Right lobe of liver (tissue), 6 donors: Measurements from ENCODE around the gene IMPDH1. TPM values are rescaled to one million over a fixed set of nuclear protein-coding genes. Genes with fewer than 3 reads are reported as not detected.

Experiments
- ATAC-seq, 4 donors: fragments of 200-7000 bp; cut with Tn5 transposase; one replicate each; pipeline ENCODE4 v1.9.1; 2020; ENCODE audit warnings: mild to moderate bottlenecking in 4 of 4, moderate library complexity in 4 of 4
- DNase-seq, 3 donors: peaks; one replicate each; pipeline ENCODE4 v3.0.0-alpha.2; 2020
- H3K27ac ChIP-seq, 3 donors: fragments of 200-600 bp; one replicate each; pipeline ENCODE4 v1.8.0; 2022
- H3K27me3 ChIP-seq, 2 donors: fragments of 200-600 bp; one replicate each; pipeline ENCODE4 v1.8.0; 2022
- H3K36me3 ChIP-seq, 4 donors: fragments of 200-600 bp; sonication (generic) in 1 of 4; one replicate each; pipeline versions ENCODE4 v1.5.1 to v1.8.0; 2017 to 2022; ENCODE audit warnings: control low read depth in 1 of 4
- H3K4me1 ChIP-seq, 4 donors: fragments of 200-600 bp; sonication (generic) in 1 of 4; one replicate each; pipeline versions ENCODE4 v1.5.1 to v1.8.0; 2017 to 2022; ENCODE audit warnings: control low read depth in 1 of 4
- H3K4me3 ChIP-seq, 3 donors: fragments of 200-600 bp; one replicate each; pipeline ENCODE4 v1.8.0; 2022
- H3K9me3 ChIP-seq, 4 donors: fragments of 200-600 bp; sonication (generic) in 1 of 4; one replicate each; pipeline versions ENCODE4 v1.5.1 to v1.8.0; 2017 to 2022; ENCODE audit warnings: control low read depth in 1 of 4
- CTCF ChIP-seq, 4 donors: fragments of 200-600 bp in 3 of 4; fragments of 450-650 bp in 1 of 4; IDR thresholded peaks; one replicate each; pipeline versions ENCODE4 v1.5.1 to v1.8.0; 2016 to 2022; ENCODE audit warnings: antibody characterized with exemption in 4 of 4, mild to moderate bottlenecking in 2 of 4
- POLR2A ChIP-seq: fragments of 450-650 bp; IDR thresholded peaks from one replicate; pipeline ENCODE4 v1.6.1; 2017; ENCODE audit warnings: antibody characterized with exemption, mild to moderate bottlenecking
- WGBS: methylation state at CpG from one replicate; pipeline ENCODE4 v1.1.6; 2018; ENCODE audit warnings: low coverage, low lambda C conversion rate; ENCODE audit not compliant: insufficient coverage; ENCODE audit errors: missing lambda C conversion rate; 5-methylcytosine and 5-hydroxymethylcytosine counted together
- intact Hi-C, 2 donors: fragments of 100-400 bp; cut with DNase I; formaldehyde crosslinking; loops; one replicate each; pipeline versions ENCODE4 v1.11.2 to v1.14.1; 2022
- total RNA-seq, 6 experiments: library from RNA; depleted of rRNA in 2 of 6; stranded (reverse); fragments of >200 nt in 2 of 6; fragmentation: NEBNext Ultra II Directional in 3 of 6; extraction: Animal tissue kit (Norgen Biotek cat#: 25700) in 3 of 6; gene quantifications; one replicate each; pipeline versions ENCODE4 v1.1.0 to v1.2.4, GENCODE V29; 2016 to 2023
- donor health status: DM: no; HTN: yes; CAD: no.
- donor health status: DM: no; HTN: no; CAD: no.
- donor health status: DM: no; HTN: no; CAD: no.
- donor health status: DM: no; HTN: yes; CAD: no.
- donor health status: DM: no; HTN: yes; CAD: no.

Gene IMPDH1
- total RNA-seq, 6 experiments from 2014 or later, result 3.0 to 9.8 (median 5.5) TPM

GRCh38 chr7:128393526-128394330 is 16.1 kb downstream of the IMPDH1 start:
- Histone ChIP-seq H3K4me1 (no peaks in the 10 kb centered on the region), H3K27ac (no peak overlapping the region), H3K36me3 (peaks cover 0 to 12% (median 0%) of the 10 kb centered on the region in 4 donors), H3K27me3 (no peaks in the 10 kb centered on the region), H3K4me3 (no peak overlapping the region), H3K9me3 (no peaks in the 10 kb centered on the region)
- TF ChIP-seq CTCF (IDR thresholded peaks at IDR 0.05) (no peak), POLR2A (no peak)
- intact Hi-C loops, result no loop called here
- 71% methylated on average over 5 of the region's 23 CpGs for WGBS
- no peak for DNase-seq
- no peak for ATAC-seq

- H3K9me3 ChIP-seq, result no peaks in the 10 kb centered on the region
- ATAC-seq (no peak), DNase-seq (no peak)
- H3K27me3 ChIP-seq, result no peaks in the 10 kb centered on the region
- no peak overlapping the region for H3K4me3 ChIP-seq
- H3K4me1 ChIP-seq, result no peaks in the 10 kb centered on the region
- WGBS, result no CpG with 5 or more reads among the region's 18 CpGs
- no peak for TF ChIP-seq CTCF (IDR thresholded peaks at IDR 0.05)
- TF ChIP-seq POLR2A, result no peak
- peaks cover 0 to 5% (median 0%) of the 10 kb centered on the region in 4 donors for H3K36me3 ChIP-seq
- H3K27ac ChIP-seq, result no peak overlapping the region
- intact Hi-C loops, result no loop called here
These were observed 17.1 kb downstream of the IMPDH1 start for GRCh38 chr7:128392446-128393327.

DNA sequence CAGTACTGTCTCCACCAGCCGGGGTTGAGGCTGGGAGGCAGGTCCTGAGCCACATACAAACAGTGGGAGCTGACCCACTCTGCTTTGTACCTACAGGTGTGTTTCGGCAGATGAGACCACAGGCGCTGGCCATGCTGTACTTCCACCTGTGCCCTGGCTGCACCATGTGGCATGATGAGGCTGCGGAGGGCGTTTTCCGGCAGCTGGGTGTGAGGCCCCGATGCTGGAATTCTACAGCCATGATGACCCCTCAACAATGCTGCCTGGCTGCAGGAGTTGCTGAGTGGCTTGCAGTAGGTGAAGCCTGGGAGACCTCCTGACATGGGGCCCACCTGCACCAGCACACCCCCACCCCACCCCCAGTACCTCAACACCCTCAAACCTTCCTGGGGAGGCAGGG is 18.0 kb downstream of the IMPDH1 start:
- WGBS, result no CpG with 5 or more reads among the region's 7 CpGs
- DNase-seq (no peak), ATAC-seq (no peak)
- Histone ChIP-seq H3K27me3 (no peaks in the 10 kb centered on the region), H3K4me3 (no peak overlapping the region), H3K27ac (no peak overlapping the region), H3K9me3 (no peaks in the 10 kb centered on the region), H3K36me3 (peaks cover 0 to 5% (median 0%) of the 10 kb centered on the region in 4 donors), H3K4me1 (no peaks in the 10 kb centered on the region)
- TF ChIP-seq CTCF (IDR thresholded peaks at IDR 0.05), result no peak
- no peak for TF ChIP-seq POLR2A
- intact Hi-C loops, result no loop called here

- no peak for ATAC-seq
- intact Hi-C loops, result no loop called here
These were observed 18.8 kb downstream of the IMPDH1 start for GRCh38 chr7:128390871-128391565.

More at GRCh38 chr7:128390871-128391565, 18.8 kb downstream of the IMPDH1 start:
- DNase-seq, result no peak
- Histone ChIP-seq H3K27me3 (no peaks in the 10 kb centered on the region), H3K4me1 (no peaks in the 10 kb centered on the region), H3K4me3 (no peak overlapping the region), H3K27ac (no peak overlapping the region), H3K9me3 (no peaks in the 10 kb centered on the region), H3K36me3 (peaks cover 0 to 5% (median 0%) of the 10 kb centered on the region in 4 donors)
- no peak for TF ChIP-seq POLR2A
- no peak for TF ChIP-seq CTCF (IDR thresholded peaks at IDR 0.05)
- 84% methylated on average over 3 of the region's 3 CpGs for WGBS
